Neural cell (in vitro differentiated cells): ENCODE data around the gene TMEM171.

Experiments
- CTCF ChIP-seq: fragments of 450-650 bp; IDR thresholded peaks from 2 replicates; pipeline ENCODE4 v1.5.1; 2014; ENCODE audit warnings: antibody characterized with exemption, mild to moderate bottlenecking, moderate library complexity; ENCODE audit not compliant: poor library complexity, severe bottlenecking
- EP300 ChIP-seq: fragments of 450-650 bp; conservative IDR thresholded peaks from 2 replicates; pipeline ENCODE4 v1.6.1; 2014; ENCODE audit warnings: antibody characterized with exemption, mild to moderate bottlenecking, moderate library complexity; ENCODE audit not compliant: poor library complexity, severe bottlenecking
- EZH2 ChIP-seq: fragments of 200-600, 300-800 bp; shearing (Covaris generic), sonication (generic); IDR thresholded peaks from 2 replicates; pipeline ENCODE4 v1.6.1; 2014; ENCODE audit warnings: antibody characterized with exemption, low read length, borderline replicate concordance, mild to moderate bottlenecking; ENCODE audit not compliant: insufficient read depth, poor library complexity, severe bottlenecking
- MXI1 ChIP-seq: fragments of 450-650 bp; conservative IDR thresholded peaks from 2 replicates; pipeline ENCODE4 v1.6.1; 2014; ENCODE audit warnings: antibody characterized with exemption, mild to moderate bottlenecking; ENCODE audit not compliant: poor library complexity, severe bottlenecking
- POLR2AphosphoS5 ChIP-seq: IDR thresholded peaks from 2 replicates; pipeline ENCODE4 v1.6.1; 2012
- RAD21 ChIP-seq: fragments of 450-650 bp; conservative IDR thresholded peaks from 2 replicates; pipeline ENCODE4 v1.6.1; 2014; ENCODE audit warnings: antibody characterized with exemption, mild to moderate bottlenecking, moderate library complexity
- SMC3 ChIP-seq: fragments of 450-650 bp; conservative IDR thresholded peaks from 2 replicates; pipeline ENCODE4 v1.6.1; 2014; ENCODE audit warnings: antibody characterized with exemption, mild to moderate bottlenecking, moderate library complexity; ENCODE audit not compliant: poor library complexity
- TAF1 ChIP-seq: IDR thresholded peaks from 2 replicates; pipeline ENCODE4 v1.6.1; 2012; ENCODE audit warnings: low read depth

GRCh38 chr5:73122875-73123810, 2.8 kb downstream of the TMEM171 start:
- no peak for TF ChIP-seq TAF1
- no peak for TF ChIP-seq CTCF
- TF ChIP-seq EP300, result no peak
- no peak for TF ChIP-seq MXI1
- no peak for TF ChIP-seq SMC3
- TF ChIP-seq RAD21, result no peak
- no peak for TF ChIP-seq EZH2
- TF ChIP-seq POLR2AphosphoS5, result no peak
